IMR-90 (cell line): Measurements from ENCODE around the gene GATA3. TPM values are rescaled to one million over a fixed set of nuclear protein-coding genes. Genes with fewer than 3 reads are reported as not detected.

Experiments used
- ATAC-seq: fragments of 200-7000 bp; cut with Tn5 transposase; 2 replicates; pipeline ENCODE4 v1.9.1; 2020; ENCODE audit warnings: low read depth, mild to moderate bottlenecking, moderate library complexity
- BruUV-seq: library from RNA; stranded (reverse); fragments of 400-500 nt; replicated peaks from 2 replicates; lab custom pipeline; 2021; lab: Mats Ljungman, UMichigan
- CTCF ChIA-PET: fragments of 300-600 bp; formaldehyde crosslinking; extraction: SDS; loops from one replicate; lab custom pipeline; 2021; ENCODE audit warnings: antibody characterized with exemption; lab: Yijun Ruan, JAX
- POLR2A ChIA-PET: fragments of 300-600 bp; sonication (Branson Sonifier 250); formaldehyde crosslinking; loops from one replicate; lab custom pipeline; 2022; ENCODE audit warnings: antibody characterized with exemption; ENCODE audit not compliant: unreplicated experiment; lab: Charles Lee
- DNase-seq: peaks from one replicate; pipeline ENCODE4 v3.0.0; 2013
- H2AFZ ChIP-seq: replicated peaks from 2 replicates; pipeline ENCODE3; 2013; ENCODE audit warnings: low read length, mild to moderate bottlenecking; ENCODE audit not compliant: poor library complexity
- H2AK5ac ChIP-seq: 2 replicates; pipeline ENCODE4 v1.6.1; 2013; ENCODE audit warnings: low read depth, low read length, inconsistent platforms
- H2AK9ac ChIP-seq: replicated peaks from 2 replicates; pipeline ENCODE3; 2013; ENCODE audit warnings: mild to moderate bottlenecking, low read depth, low read length, moderate library complexity; ENCODE audit not compliant: poor library complexity
- H2BK120ac ChIP-seq: 2 replicates; pipeline ENCODE4 v1.6.1; 2013; ENCODE audit warnings: low read depth, low read length, inconsistent platforms
- H2BK15ac ChIP-seq: 3 replicates; pipeline ENCODE4 v1.6.1; 2013; ENCODE audit warnings: low read depth, low read length, inconsistent platforms
- H2BK20ac ChIP-seq: 2 replicates; pipeline ENCODE4 v1.6.1; 2013; ENCODE audit warnings: low read depth, mild to moderate bottlenecking, inconsistent platforms, low read length, moderate library complexity
- H2BK5ac ChIP-seq: 2 replicates; pipeline ENCODE4 v1.6.1; 2013; ENCODE audit warnings: mild to moderate bottlenecking, low read depth, low read length, inconsistent platforms; ENCODE audit not compliant: poor library complexity, severe bottlenecking
- H3K14ac ChIP-seq: replicated peaks from 2 replicates; pipeline ENCODE4 v1.6.1; 2013; ENCODE audit warnings: low read depth, low read length, inconsistent platforms
- H3K18ac ChIP-seq: 2 replicates; pipeline ENCODE4 v1.6.1; 2013; ENCODE audit warnings: low read depth, low read length, control low read depth
- H3K23ac ChIP-seq: 2 replicates; pipeline ENCODE4 v1.6.1; 2013; ENCODE audit warnings: low read depth, low read length, inconsistent platforms
- H3K27ac ChIP-seq: 2 replicates; pipeline ENCODE4 v1.5.1; 2013; ENCODE audit warnings: mild to moderate bottlenecking, control low read depth, low read length; ENCODE audit not compliant: insufficient read depth
- H3K27me3 ChIP-seq: 2 replicates; pipeline ENCODE4 v1.6.1; 2013; ENCODE audit warnings: low read length; ENCODE audit not compliant: control insufficient read depth, insufficient read depth
- H3K36me3 ChIP-seq: 2 replicates; pipeline ENCODE4 v1.6.1; 2013; ENCODE audit warnings: low read length, mixed read lengths; ENCODE audit not compliant: control insufficient read depth, insufficient read depth
- H3K4ac ChIP-seq: 2 replicates; pipeline ENCODE4 v1.6.1; 2013; ENCODE audit warnings: low read depth, low read length, inconsistent platforms
- H3K4me1 ChIP-seq: 2 replicates; pipeline ENCODE4 v1.6.1; 2013; ENCODE audit warnings: low read length, mixed read lengths; ENCODE audit not compliant: control insufficient read depth, insufficient read depth
- H3K4me2 ChIP-seq: 2 replicates; pipeline ENCODE4 v1.6.1; 2013; ENCODE audit warnings: low read depth, mild to moderate bottlenecking, control low read depth, low read length, moderate library complexity
- H3K4me3 ChIP-seq: 2 replicates; pipeline ENCODE4 v1.5.1; 2013; ENCODE audit warnings: low read depth, mild to moderate bottlenecking, control low read depth, low read length, moderate library complexity; ENCODE audit not compliant: insufficient read depth
- H3K56ac ChIP-seq: 2 replicates; pipeline ENCODE4 v1.6.1; 2013; ENCODE audit warnings: low read length, inconsistent platforms; ENCODE audit not compliant: insufficient read depth; ENCODE audit errors: extremely low read depth
- H3K79me1 ChIP-seq, 2 experiments: 2 replicates each; pipeline ENCODE4 v1.6.1; 2013; ENCODE audit warnings: low read length in 2 of 2, inconsistent platforms in 1 of 2, low read depth in 1 of 2
- H3K9ac ChIP-seq: 2 replicates; pipeline ENCODE4 v1.6.1; 2013; ENCODE audit warnings: low read depth, low read length, control low read depth
- H3K9me1 ChIP-seq: 2 replicates; pipeline ENCODE4 v1.6.1; 2013; ENCODE audit warnings: low read length, inconsistent platforms; ENCODE audit not compliant: insufficient read depth
- H3K9me3 ChIP-seq: 2 replicates; pipeline ENCODE4 v1.6.1; 2013; ENCODE audit warnings: low read length; ENCODE audit not compliant: control insufficient read depth, insufficient read depth
- H4K20me1 ChIP-seq: 2 replicates; pipeline ENCODE4 v1.6.1; 2013; ENCODE audit warnings: low read length, inconsistent platforms; ENCODE audit not compliant: insufficient read depth
- H4K5ac ChIP-seq: 2 replicates; pipeline ENCODE4 v1.6.1; 2013; ENCODE audit warnings: mild to moderate bottlenecking, low read depth, low read length, control low read depth
- H4K8ac ChIP-seq, 2 experiments: 2 replicates each; pipeline ENCODE4 v1.6.1; 2013; ENCODE audit warnings: low read depth in 2 of 2, low read length in 2 of 2, control low read depth in 1 of 2, inconsistent platforms in 1 of 2
- H4K91ac ChIP-seq: 2 replicates; pipeline ENCODE4 v1.6.1; 2013; ENCODE audit warnings: low read depth, low read length, inconsistent platforms; ENCODE audit not compliant: insufficient read depth
- BHLHE40 ChIP-seq: fragments of 150-350 bp; IDR thresholded peaks from 2 replicates; pipeline ENCODE4 v1.6.1; 2016; ENCODE audit warnings: mild to moderate bottlenecking, low read depth, low read length
- CEBPB ChIP-seq: IDR thresholded peaks from 2 replicates; pipeline ENCODE4 v1.6.1; 2012; ENCODE audit warnings: low read depth, low read length, improper control_type of control experiment
- CHD1 ChIP-seq: IDR thresholded peaks from 2 replicates; pipeline ENCODE4 v1.6.1; 2012; ENCODE audit warnings: low read depth, low read length, improper control_type of control experiment
- FOS ChIP-seq: fragments of 150-350 bp; IDR thresholded peaks from 2 replicates; pipeline ENCODE4 v1.6.1; 2016; ENCODE audit warnings: low read depth, low read length
- MAFK ChIP-seq: IDR thresholded peaks from 2 replicates; pipeline ENCODE4 v1.6.1; 2012; ENCODE audit warnings: low read depth, low read length, improper control_type of control experiment
- SMC3 ChIP-seq: fragments of 150-350 bp; IDR thresholded peaks from 2 replicates; pipeline ENCODE4 v1.6.1; 2016; ENCODE audit warnings: low read depth, mild to moderate bottlenecking, antibody characterized with exemption, low read length, moderate library complexity
- WGBS, 2 experiments: methylation state at CpG; one replicate each; pipeline versions ENCODE4 v1.1.5 to v1.1.7; 2013; ENCODE audit warnings: missing lambda C conversion rate in 2 of 2; ENCODE audit not compliant: insufficient read length in 1 of 2; ENCODE audit errors: extremely low coverage in 2 of 2; 5-methylcytosine and 5-hydroxymethylcytosine counted together
- dilution Hi-C: fragments of 300-500 bp; cut with HindIII; formaldehyde crosslinking; loops from one replicate; pipeline ENCODE4 v1.14.3; 2018; ENCODE audit warnings: low sequenced_read_pairs; ENCODE audit not compliant: unreplicated experiment
- in situ Hi-C: fragments of 300-500 bp; cut with MboI; formaldehyde crosslinking; loops from 3 replicates; pipeline ENCODE4 v1.14.3; 2019; ENCODE audit warnings: low sequenced_read_pairs, inconsistent platforms, mixed read lengths
- intact Hi-C: fragments of 100-400 bp; cut with micrococcal nuclease; formaldehyde crosslinking; loops from 2 replicates; pipeline ENCODE4 v1.10.0; 2022
- polyA plus RNA-seq, 3 experiments: library from polyadenylated mRNA; depleted of rRNA; stranded (reverse); fragments of >200 nt; gene quantifications; 2 replicates each; pipeline ENCODE4 v1.2.3, GENCODE V29; 2012; ENCODE audit warnings: low replicate concordance in 1 of 3
- total RNA-seq: library from RNA; depleted of rRNA; stranded (reverse); fragments of >200 nt; gene quantifications from 2 replicates; pipeline ENCODE4 v1.2.3, GENCODE V29; 2012

GATA3 gene
- total and polyA plus RNA-seq, 2 of the 4 experiments (the other 2 are of a cell fraction), result 0.21 TPM; not detected in 1

- Histone ChIP-seq H3K4me3 (no peak overlapping the region), H3K9ac (no peak overlapping the region), H2AK9ac (no peak overlapping the region), H3K36me3 (no peaks in the 10 kb centered on the region), H3K4me2 (no peak overlapping the region), H2AK5ac (no peak overlapping the region), H3K27me3 (peaks cover 26% of the 10 kb centered on the region), H2BK15ac (no peak overlapping the region), H3K4ac (no peak overlapping the region), H3K9me1 (no peaks in the 10 kb centered on the region; the same call in 1 of the 2 replicates), H2BK120ac (no peak overlapping the region), H3K9me3 (no peaks in the 10 kb centered on the region), H3K18ac (no peak overlapping the region), H3K79me1 (no peaks in the 10 kb centered on the region), H2AFZ (no peak overlapping the region), H4K5ac (no peak overlapping the region), H4K20me1 (no peaks in the 10 kb centered on the region), H3K27ac (no peak overlapping the region), H2BK5ac (no peak overlapping the region), H2BK20ac (no peak overlapping the region), H4K8ac (no peak overlapping the region), H3K56ac (no peak overlapping the region), H4K91ac (no peak overlapping the region), H3K4me1 (peaks cover 7% of the 10 kb centered on the region), H3K14ac (no peak overlapping the region), H3K23ac (no peak overlapping the region)
- ChIA-PET POLR2A (interaction anchor here (0.6 kb wide), 1 partner anchor 1237 kb away, joined by 6 read pairs; no protein-coding TSS in a partner anchor), CTCF (interaction anchor here (1.6 kb wide), 1 partner anchor 10 kb away, joined by 6 read pairs; no protein-coding TSS in a partner anchor)
- no CpG with 5 or more reads among the region's 1 CpG for whole genome bisulfite sequencing, 2 experiments
- BruUV-seq, result no TSS peak
- DNase-seq (no peak), ATAC-seq (no peak)
- intact Hi-C loops, result no loop called here
- in situ Hi-C loops, result no loop called here
- TF ChIP-seq MAFK (no peak), BHLHE40 (no peak), FOS (no peak), CEBPB (no peak), CHD1 (no peak), SMC3 (no peak)
- dilution Hi-C loops, result no loop called here
Observed at GRCh38 chr10:8066124-8066523, 11.6 kb downstream of the GATA3 start.
